ENCODE results near the gene SRGAP3. TPM values are rescaled to one million over a fixed set of nuclear protein-coding genes. Genes with fewer than 3 reads are reported as not detected.

The SRGAP3 gene
- total RNA-seq, 2 experiments from 2014 or later, result 1.8 to 2.5 TPM

GRCh38 chr3:9032231-9032777 is 217.1 kb downstream of the SRGAP3 start:
- POLR2A ChIA-PET, result no interaction called here
- CTCF ChIA-PET, result no interaction called here
- H3K9me3 Mint-ChIP-seq, result no peaks in the 10 kb centered on the region
- no peaks in the 10 kb centered on the region for H3K27me3 Mint-ChIP-seq
- H3K36me3 Mint-ChIP-seq (ENCODE audit: low read depth), result no peaks in the 10 kb centered on the region
- no peak for ATAC-seq
- intact Hi-C loops (cut with micrococcal nuclease), result no loop called here
- no peak overlapping the region for H3K27ac Mint-ChIP-seq
- TF ChIP-seq CTCF (IDR thresholded peaks at IDR 0.05), result no peak
- no peaks in the 10 kb centered on the region for H3K4me1 Mint-ChIP-seq (ENCODE audit: low read depth)
- DNase-seq, result no peak
- H3K4me3 Mint-ChIP-seq, result no peak overlapping the region

GRCh38 chr3:9030034-9030433 is 219.4 kb downstream of the SRGAP3 start:
- CTCF ChIA-PET, result no interaction called here
- H3K4me1 Mint-ChIP-seq (ENCODE audit: low read depth), result no peaks in the 10 kb centered on the region
- no peaks in the 10 kb centered on the region for H3K9me3 Mint-ChIP-seq
- POLR2A ChIA-PET, result no interaction called here
- no peak overlapping the region for H3K4me3 Mint-ChIP-seq
- H3K27ac Mint-ChIP-seq, result no peak overlapping the region
- no peaks in the 10 kb centered on the region for H3K27me3 Mint-ChIP-seq
- intact Hi-C loops (cut with micrococcal nuclease), result no loop called here
- no peak for ATAC-seq
- no peak for TF ChIP-seq CTCF (IDR thresholded peaks at IDR 0.05)
- no peaks in the 10 kb centered on the region for H3K36me3 Mint-ChIP-seq (ENCODE audit: low read depth)
- no peak for DNase-seq

GRCh38 chr3:9028134-9028533 is 221.3 kb downstream of the SRGAP3 start:
- Mint-ChIP-seq H3K4me1 (ENCODE audit: low read depth) (no peaks in the 10 kb centered on the region), H3K36me3 (ENCODE audit: low read depth) (no peaks in the 10 kb centered on the region), H3K27ac (no peak overlapping the region), H3K9me3 (no peaks in the 10 kb centered on the region), H3K27me3 (no peaks in the 10 kb centered on the region), H3K4me3 (no peak overlapping the region)
- ATAC-seq (no peak), DNase-seq (no peak)
- intact Hi-C loops (cut with micrococcal nuclease), result no loop called here
- POLR2A ChIA-PET, result no interaction called here
- TF ChIP-seq CTCF (IDR thresholded peaks at IDR 0.05), result no peak
- CTCF ChIA-PET, result no interaction called here

- POLR2A ChIA-PET, result interaction anchor here (1.1 kb wide), 1 partner anchor 13 kb away, joined by 5 read pairs; no protein-coding TSS in a partner anchor
- no peak for TF ChIP-seq CTCF (IDR thresholded peaks at IDR 0.05)
- Mint-ChIP-seq H3K27me3 (no peaks in the 10 kb centered on the region), H3K4me1 (ENCODE audit: low read depth) (no peaks in the 10 kb centered on the region), H3K9me3 (no peaks in the 10 kb centered on the region), H3K27ac (no peak overlapping the region), H3K36me3 (ENCODE audit: low read depth) (no peaks in the 10 kb centered on the region), H3K4me3 (no peak overlapping the region)
- no peak for ATAC-seq
- CTCF ChIA-PET, result interaction anchor here (1.8 kb wide), 1 partner anchor 39 kb away, joined by 7 read pairs; no protein-coding TSS in a partner anchor
- intact Hi-C loops (cut with micrococcal nuclease), result no loop called here
- no peak for DNase-seq
Observed at GRCh38 chr3:9026320-9027045, 223.0 kb downstream of the SRGAP3 start.

- ChIA-PET CTCF (no interaction called here), POLR2A (no interaction called here)
- Mint-ChIP-seq H3K9me3 (no peaks in the 10 kb centered on the region), H3K27ac (no peak overlapping the region), H3K4me3 (no peak overlapping the region), H3K27me3 (no peaks in the 10 kb centered on the region), H3K4me1 (ENCODE audit: low read depth) (no peaks in the 10 kb centered on the region), H3K36me3 (ENCODE audit: low read depth) (no peaks in the 10 kb centered on the region)
- no peak for TF ChIP-seq CTCF (IDR thresholded peaks at IDR 0.05)
- ATAC-seq (no peak), DNase-seq (no peak)
- intact Hi-C loops (cut with micrococcal nuclease), result no loop called here
Observed at GRCh38 chr3:9024341-9024740, 225.1 kb downstream of the SRGAP3 start.

All from activated CD8-positive, alpha-beta T cell treated with anti-CD3 and anti-CD28 coated beads for 36 hours (primary cell).